ACC112 (cell line): ENCODE results near the gene KPTN.

Experiments
- H2AFZ ChIP-seq: fragments of 200-600 bp; sonication (generic); one replicate; pipeline ENCODE4 v1.6.0; 2017; ENCODE audit warnings: antibody characterized with exemption, low read length; ENCODE audit not compliant: unreplicated experiment
- H3K27ac ChIP-seq: fragments of 200-600 bp; sonication (generic); 2 replicates; pipeline ENCODE4 v1.5.1; 2014; ENCODE audit warnings: low read depth, mild to moderate bottlenecking, antibody characterized with exemption, low read length, moderate library complexity
- H3K27me3 ChIP-seq: fragments of 200-600 bp; sonication (generic); 2 replicates; pipeline ENCODE4 v1.6.1; 2014; ENCODE audit warnings: mild to moderate bottlenecking, antibody characterized with exemption, low read length, moderate library complexity, mixed read lengths; ENCODE audit not compliant: insufficient read depth
- H3K36me3 ChIP-seq: fragments of 200-600 bp; sonication (generic); 2 replicates; pipeline ENCODE4 v1.6.1; 2016; ENCODE audit warnings: mild to moderate bottlenecking, antibody characterized with exemption, low read length, moderate library complexity, mixed read lengths; ENCODE audit not compliant: insufficient read depth
- H3K4me1 ChIP-seq: fragments of 200-600 bp; sonication (generic); one replicate; pipeline ENCODE4 v1.6.1; 2016; ENCODE audit warnings: low read length, mixed read lengths; ENCODE audit not compliant: insufficient read depth, unreplicated experiment, control insufficient read depth
- H3K4me3 ChIP-seq: fragments of 200-600 bp; sonication (generic); 2 replicates; pipeline ENCODE4 v1.5.1; 2014; ENCODE audit warnings: mild to moderate bottlenecking, low read depth, low read length
- H3K79me2 ChIP-seq: fragments of 200-600 bp; sonication (generic); one replicate; pipeline ENCODE4 v1.6.0; 2016; ENCODE audit warnings: low read length; ENCODE audit not compliant: control insufficient read depth, unreplicated experiment, insufficient read depth

The KPTN gene

GRCh38 chr19:47497821-47498520 is 14.0 kb upstream of the KPTN start:
- Histone ChIP-seq H3K79me2 (peaks cover 3% of the 10 kb centered on the region), H3K27ac (no peak overlapping the region), H3K4me3 (no peak overlapping the region), H3K27me3 (no peaks in the 10 kb centered on the region), H2AFZ (no peak overlapping the region), H3K36me3 (no peaks in the 10 kb centered on the region; the same call in 1 of the 2 replicates), H3K4me1 (no peaks in the 10 kb centered on the region)

GRCh38 chr19:47497050-47497766 is 13.2 kb upstream of the KPTN start:
- Histone ChIP-seq H3K4me1 (no peaks in the 10 kb centered on the region), H3K4me3 (no peak overlapping the region), H3K27me3 (no peaks in the 10 kb centered on the region), H3K27ac (no peak overlapping the region), H3K36me3 (no peaks in the 10 kb centered on the region), H2AFZ (no peak overlapping the region), H3K79me2 (peaks cover 3% of the 10 kb centered on the region)

DNA sequence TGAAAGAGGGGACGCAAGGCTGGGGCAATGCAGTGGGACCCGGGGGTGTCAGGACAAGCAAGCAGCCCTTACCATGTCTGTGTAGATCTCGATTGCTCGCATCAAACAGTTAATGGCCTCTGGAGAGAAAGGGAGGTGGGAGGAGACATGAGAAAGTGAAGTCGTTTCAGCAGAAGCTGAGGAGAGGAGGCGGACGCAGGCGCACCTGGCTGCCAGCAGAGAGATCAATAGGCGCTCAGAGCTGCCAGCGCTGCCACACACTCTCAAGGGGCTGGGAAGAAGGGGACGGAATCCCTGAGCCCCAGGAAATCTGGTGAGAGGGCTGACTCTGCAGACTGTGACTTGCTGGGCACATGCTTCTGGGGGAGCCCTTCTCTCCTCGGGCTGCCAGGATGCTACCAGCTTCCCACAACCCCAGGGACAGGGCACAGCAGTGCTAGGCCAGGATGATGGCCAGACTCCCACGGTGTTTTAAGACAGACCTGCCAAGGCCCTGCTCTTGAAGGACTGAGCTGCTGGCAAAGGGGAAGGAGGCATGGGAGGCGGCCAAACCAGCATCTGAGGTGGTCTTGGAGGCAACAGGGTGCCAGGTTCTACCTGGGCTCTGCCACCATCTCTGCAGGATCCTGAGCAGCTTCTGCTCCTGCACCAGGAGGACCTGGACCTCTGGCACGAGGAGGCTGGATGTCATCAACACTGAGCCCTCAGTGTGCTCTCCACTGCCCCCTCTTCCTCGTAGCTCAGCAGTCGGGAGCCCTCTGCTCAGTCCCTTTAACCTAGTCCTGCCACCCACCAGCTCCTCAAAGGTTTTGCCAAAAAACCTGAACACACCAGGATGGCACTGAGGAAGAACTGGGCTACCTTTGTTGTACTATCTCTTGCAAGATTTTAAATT is 11.7 kb upstream of the KPTN start:
- H3K4me1 ChIP-seq: no peaks in the 10 kb centered on the region

DNA sequence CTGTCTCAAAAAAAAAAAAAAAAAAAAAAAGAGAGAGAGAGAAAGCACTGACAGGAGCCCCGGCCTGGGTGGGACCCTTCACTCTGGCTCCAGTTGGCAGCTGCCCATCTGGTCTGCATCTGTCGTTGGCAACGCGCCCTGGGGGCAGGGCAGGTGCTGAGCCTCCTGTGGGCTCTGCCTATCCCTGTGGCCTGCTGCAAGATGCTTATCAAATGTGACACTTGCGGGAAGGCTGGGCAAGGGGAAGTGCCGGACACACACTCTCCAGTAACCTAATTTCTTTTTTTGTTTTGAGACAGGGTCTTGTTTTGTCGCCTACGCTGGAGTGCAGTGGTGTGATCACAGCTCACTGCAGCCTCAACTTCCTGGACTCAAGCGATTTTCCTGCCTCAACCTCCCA is 10.7 kb upstream of the KPTN start:
- Histone ChIP-seq H3K4me1 (no peaks in the 10 kb centered on the region), H3K27me3 (no peaks in the 10 kb centered on the region), H3K27ac (no peak overlapping the region), H2AFZ (no peak overlapping the region), H3K79me2 (no peaks in the 10 kb centered on the region), H3K4me3 (no peak overlapping the region), H3K36me3 (no peaks in the 10 kb centered on the region)

More for the DNA sequence above, 11.7 kb upstream of the KPTN start:
- Histone ChIP-seq H3K36me3 (no peaks in the 10 kb centered on the region), H3K27me3 (no peaks in the 10 kb centered on the region), H3K79me2 (no peaks in the 10 kb centered on the region), H2AFZ (no peak overlapping the region), H3K27ac (no peak overlapping the region), H3K4me3 (no peak overlapping the region)

GRCh38 chr19:47494211-47494547 is 10.2 kb upstream of the KPTN start:
- Histone ChIP-seq H2AFZ (no peak overlapping the region), H3K79me2 (no peaks in the 10 kb centered on the region), H3K4me3 (no peak overlapping the region), H3K27ac (no peak overlapping the region), H3K36me3 (no peaks in the 10 kb centered on the region), H3K4me1 (no peaks in the 10 kb centered on the region), H3K27me3 (no peaks in the 10 kb centered on the region)

DNA sequence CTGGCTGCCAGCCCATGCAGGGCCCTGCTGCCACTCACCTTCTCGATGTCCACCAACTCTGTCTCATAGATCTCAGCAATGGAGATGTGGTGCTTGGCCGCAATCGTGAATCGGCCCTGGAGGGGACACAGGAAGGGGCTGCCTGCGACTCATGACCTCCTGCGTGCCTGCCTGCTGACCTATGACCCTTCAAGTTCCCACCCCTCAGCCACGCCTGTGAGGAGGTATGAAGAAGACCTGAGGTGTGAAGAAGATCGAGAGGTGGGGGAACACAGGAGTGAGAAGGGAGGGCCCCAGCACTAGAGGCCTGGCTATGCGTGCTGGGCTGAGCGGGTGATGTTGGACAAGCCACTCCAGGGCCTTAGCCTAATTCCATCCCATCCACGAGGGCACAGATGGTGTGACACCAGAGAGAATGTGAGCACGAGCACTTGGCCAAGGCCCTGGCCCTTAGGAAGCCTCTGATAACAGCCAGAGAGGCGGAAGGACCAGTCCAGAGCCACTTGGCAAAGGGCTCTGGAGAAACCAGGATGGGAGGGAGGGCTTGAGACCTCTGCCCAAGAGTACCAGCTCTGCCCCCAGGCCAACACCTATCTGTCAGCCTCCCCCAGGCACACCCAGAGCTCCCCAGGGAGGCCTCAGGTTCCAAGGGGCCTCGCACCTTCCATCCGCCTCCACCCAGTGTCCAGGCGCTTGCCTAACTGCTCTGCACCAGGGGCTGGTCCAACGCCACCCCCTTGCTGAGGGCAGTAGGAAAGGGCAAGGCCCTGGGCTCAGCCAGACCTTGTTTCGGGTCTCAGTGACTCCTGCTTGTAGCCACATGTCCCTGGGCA is 9.6 kb upstream of the KPTN start:
- H2AFZ ChIP-seq: no peak overlapping the region
- no peaks in the 10 kb centered on the region for H3K27me3 ChIP-seq
- no peaks in the 10 kb centered on the region for H3K36me3 ChIP-seq
- no peak overlapping the region for H3K4me3 ChIP-seq
- H3K4me1 ChIP-seq: no peaks in the 10 kb centered on the region
- H3K79me2 ChIP-seq: no peaks in the 10 kb centered on the region
- H3K27ac ChIP-seq: no peak overlapping the region

- no peaks in the 10 kb centered on the region for H3K36me3 ChIP-seq
Measured at GRCh38 chr19:47492571-47493377, 8.8 kb upstream of the KPTN start.

GRCh38 chr19:47492137-47492533 is 8.1 kb upstream of the KPTN start:
- no peaks in the 10 kb centered on the region for H3K79me2 ChIP-seq
- H3K4me3 ChIP-seq: no peak overlapping the region
- no peak overlapping the region for H3K27ac ChIP-seq
- H3K27me3 ChIP-seq: no peaks in the 10 kb centered on the region
- no peak overlapping the region for H2AFZ ChIP-seq
- no peaks in the 10 kb centered on the region for H3K36me3 ChIP-seq
- no peaks in the 10 kb centered on the region for H3K4me1 ChIP-seq

More at GRCh38 chr19:47492571-47493377, 8.8 kb upstream of the KPTN start:
- Histone ChIP-seq H3K79me2 (no peaks in the 10 kb centered on the region), H3K4me1 (no peaks in the 10 kb centered on the region), H3K4me3 (no peak overlapping the region), H2AFZ (no peak overlapping the region), H3K27me3 (no peaks in the 10 kb centered on the region), H3K27ac (no peak overlapping the region)

- Histone ChIP-seq H2AFZ (no peak overlapping the region), H3K27ac (no peak overlapping the region), H3K36me3 (no peaks in the 10 kb centered on the region)
Measured at GRCh38 chr19:47491358-47492136, 7.5 kb upstream of the KPTN start.

More at GRCh38 chr19:47491358-47492136, 7.5 kb upstream of the KPTN start:
- Histone ChIP-seq H3K27me3 (no peaks in the 10 kb centered on the region), H3K4me3 (no peak overlapping the region), H3K4me1 (no peaks in the 10 kb centered on the region), H3K79me2 (no peaks in the 10 kb centered on the region)
